Stimulated activated CD4-positive, alpha-beta T cell treated with anti-CD3 and anti-CD28 coated beads, TNF-alpha, amount 100 ng/mL, for 24 hours (primary cell): ENCODE results near the gene SYTL5.

Source experiments
- DNase-seq, 3 experiments: peaks; one replicate each; pipeline ENCODE4 v3.0.0-alpha.2; 2020; ENCODE audit warnings: low read depth in 3 of 3

Gene SYTL5

DNA sequence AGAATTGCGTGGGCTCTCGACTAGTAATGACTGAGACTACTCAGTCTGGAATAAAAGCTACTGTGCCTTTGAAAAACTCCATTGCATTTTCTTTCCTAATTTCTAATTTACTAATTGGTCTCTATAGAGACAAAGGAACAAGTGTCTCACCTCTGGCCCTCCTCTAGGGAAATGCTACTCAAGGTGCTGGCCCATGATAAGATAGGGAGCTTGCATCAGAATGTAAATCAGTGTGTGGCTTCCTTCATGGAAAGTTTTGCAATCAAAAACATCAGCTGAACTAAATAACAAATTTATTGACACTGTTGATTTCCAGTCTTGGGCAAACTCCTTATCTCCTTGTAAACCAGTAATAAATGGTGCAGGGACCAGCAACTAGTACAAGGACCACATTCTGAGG is 132.5 kb downstream of the SYTL5 start:
- DNase-seq, result no peak

DNA sequence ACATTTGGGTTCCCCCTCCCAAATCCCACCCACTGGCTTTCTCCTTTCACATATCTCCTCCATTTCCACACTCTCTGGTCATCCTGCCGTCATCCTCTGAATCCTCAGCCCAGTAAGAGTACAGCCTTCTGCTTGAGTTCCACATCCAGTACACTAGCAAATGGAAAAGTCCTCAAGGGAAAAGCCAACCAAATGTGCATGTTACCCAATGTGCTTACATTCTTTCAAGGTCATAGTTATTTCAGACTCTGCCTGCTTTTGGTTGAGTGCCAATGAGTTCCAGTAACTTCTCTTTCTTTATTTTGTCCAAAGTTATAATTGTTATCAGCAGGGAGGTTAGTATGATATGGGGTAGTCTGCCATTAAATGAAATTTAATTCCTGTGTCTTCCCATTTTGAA is 136.3 kb downstream of the SYTL5 start:
- DNase-seq, result no peak

DNA sequence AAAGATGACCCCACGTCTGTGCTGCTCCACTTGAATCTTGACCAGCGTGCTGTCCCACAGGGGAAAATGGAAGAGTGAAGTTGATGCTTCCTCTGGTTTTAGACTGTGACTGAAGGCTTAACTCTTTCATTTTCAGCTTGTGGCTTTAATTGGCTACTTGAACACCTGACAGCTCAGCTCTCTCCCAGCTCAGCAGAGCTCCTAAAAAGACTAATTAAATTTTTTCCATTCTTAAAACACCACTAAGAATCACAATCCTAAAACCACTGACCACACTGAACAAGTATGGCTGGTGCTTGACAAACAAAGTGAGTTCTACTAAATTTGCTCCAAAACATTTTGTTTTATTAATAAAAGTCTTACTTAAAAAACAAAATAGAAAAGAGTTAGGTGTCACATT is 142.7 kb downstream of the SYTL5 start:
- DNase-seq, result no peak

DNA sequence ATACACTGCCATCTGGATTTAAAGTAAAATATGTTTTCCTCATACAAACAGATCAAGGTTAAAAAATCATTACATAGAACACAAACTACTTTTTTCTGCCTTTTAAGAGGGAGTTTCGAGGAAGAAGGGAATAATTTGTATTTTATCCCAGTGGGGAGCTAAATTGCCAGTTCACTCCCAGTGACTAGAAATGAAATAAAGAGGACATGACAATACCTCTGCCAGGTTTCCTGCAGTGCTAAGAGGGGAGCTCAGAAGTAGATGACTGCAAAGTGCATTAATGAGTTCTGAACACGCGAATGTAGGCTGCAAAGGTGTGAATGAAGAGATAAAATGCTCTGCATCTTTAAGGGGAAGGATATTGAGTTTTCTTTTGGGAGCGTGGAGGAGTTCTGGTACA is 144.6 kb downstream of the SYTL5 start:
- no peak for DNase-seq

DNA sequence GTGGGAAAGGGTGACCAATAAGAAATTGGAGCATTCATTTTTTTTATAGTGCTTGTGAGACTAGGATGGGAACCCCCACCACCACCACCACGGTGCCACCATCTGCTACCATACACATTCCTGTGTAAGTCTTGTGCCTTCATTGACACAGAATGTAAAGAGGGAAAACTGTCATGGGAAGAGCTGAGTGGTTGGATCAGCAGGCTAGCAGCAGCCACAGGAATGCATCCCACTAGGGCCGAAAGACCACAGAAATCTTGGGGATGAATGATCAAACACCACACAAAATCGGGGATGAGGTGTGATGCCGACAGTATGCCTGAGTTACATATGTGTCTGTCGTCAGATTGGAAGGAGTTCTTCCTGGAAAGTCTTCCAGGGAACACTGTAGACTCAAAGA is 145.1 kb downstream of the SYTL5 start:
- DNase-seq, result no peak

DNA sequence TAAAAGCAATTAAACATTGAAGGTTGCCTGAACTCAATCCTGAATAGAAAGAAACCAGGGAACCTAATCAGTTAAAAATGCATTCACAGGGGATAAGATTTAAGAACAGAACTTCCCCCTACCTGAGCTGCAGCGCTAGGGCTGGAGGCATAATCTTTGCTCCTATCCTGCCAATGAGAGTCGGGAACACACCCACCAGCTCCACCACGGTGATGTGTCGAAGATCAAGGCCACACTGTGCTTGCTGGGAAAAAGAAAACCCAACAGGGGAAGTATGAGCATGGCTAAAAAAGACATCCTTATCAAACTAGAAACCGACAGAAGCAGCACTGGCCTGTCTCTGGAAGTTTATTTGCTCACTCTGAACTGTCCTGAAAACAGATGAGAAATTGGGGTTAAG is 148.0 kb downstream of the SYTL5 start:
- DNase-seq, result no peak

DNA sequence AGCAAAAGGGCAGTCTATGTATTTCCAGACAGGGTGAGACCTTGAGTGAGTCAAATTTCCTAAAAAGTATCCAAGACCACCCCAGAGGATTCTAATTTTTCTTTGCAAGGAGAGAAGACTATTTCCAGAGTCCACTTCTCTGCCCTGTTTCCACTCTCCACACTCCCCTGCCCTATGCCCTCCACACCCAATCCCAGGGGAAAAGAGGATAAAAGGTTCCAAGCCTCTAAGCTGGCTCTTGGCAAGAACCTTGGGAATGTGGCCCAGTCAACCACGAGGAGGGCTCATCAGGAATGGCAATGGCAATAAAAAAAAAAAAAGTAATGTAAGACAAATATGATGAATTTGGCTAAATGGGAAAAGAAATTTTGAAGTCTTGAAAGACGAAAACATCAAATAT is 148.5 kb downstream of the SYTL5 start:
- DNase-seq, result no peak

DNA sequence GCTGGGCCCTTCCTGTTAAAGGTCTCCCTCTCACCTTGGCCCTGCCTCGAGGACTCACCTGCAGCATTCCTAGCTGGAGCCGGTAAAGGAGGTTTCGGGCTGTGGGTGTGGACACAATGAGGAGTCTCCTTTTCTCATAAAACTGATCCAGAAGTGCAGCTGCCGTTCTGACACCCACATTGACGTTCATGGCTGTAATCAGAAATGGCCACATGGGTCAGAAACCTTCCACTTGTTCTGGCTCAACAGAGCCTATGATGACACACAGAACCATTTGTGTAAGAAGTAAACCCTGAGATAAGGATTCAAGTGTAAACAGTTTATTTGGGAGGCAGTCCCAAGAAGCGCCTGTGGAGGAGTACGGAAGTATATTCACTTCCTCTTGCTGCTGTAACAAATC is 150.5 kb downstream of the SYTL5 start:
- no peak for DNase-seq

DNA sequence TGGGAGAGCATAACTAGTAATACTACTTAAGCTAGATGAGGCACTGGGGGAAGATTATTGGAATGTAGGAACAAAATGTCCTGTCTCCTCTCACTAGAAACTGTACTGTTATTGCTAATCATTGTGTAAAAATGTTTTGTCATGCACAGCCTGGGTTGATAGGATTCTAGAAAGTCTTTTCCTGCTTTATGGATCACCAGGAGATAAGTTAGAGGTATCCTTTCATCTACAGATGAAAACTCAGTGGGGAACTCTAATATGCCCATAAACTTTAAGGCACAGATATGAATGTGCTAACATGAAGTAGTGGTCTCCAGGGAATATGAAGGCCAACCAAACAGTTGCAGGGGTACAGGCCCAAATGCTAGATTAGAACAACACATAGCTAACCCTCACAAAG is 156.8 kb downstream of the SYTL5 start:
- no peak for DNase-seq

DNA sequence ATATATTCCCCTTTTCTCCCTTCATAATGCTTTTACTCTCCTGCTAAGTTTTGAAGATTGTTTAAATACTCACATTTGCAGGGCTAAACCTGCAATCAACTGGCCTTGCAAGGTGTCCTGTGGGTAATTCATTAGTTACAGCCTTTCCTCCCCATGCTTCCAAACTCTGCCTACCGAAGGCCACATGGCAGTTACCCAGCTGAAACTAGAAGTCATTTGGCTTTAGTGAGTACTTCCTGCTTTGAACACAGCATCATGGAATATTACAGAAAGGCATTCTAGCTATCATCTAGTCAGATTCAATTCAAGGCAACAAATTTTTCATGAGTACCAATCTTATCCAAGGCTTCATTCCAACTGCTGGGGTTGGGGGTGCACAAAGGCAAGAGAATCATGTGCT is 158.7 kb downstream of the SYTL5 start:
- DNase-seq, result no peak

DNA sequence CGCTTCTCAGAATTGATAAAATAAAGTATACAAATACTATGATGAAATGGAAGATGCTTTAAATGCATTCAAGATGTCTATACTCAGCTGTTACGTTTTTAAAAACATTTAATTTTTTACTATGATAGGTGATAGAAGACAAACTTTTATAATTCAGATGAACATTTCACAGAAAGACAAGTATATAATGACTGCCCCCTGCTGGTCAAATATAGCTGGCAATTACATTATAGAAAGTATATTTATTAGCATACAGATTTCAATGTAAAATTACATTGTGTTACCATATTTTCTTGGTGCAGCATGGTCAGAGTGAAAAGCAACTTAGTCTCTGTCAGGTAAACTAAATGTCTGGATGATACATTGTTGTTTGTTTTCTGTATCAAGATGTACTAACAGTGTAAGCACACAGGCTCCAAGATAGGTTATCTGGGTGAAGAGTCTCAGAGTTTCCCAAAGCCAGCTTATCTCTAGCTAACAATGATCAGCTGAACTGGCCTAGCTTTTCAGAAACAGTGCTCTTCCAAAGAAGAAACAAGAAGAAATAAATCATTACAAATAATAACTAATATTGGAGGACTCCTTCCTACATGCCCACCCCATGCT is 160.2 kb downstream of the SYTL5 start:
- DNase-seq, result peak in 1 of 3 experiments; percentile 4

DNA sequence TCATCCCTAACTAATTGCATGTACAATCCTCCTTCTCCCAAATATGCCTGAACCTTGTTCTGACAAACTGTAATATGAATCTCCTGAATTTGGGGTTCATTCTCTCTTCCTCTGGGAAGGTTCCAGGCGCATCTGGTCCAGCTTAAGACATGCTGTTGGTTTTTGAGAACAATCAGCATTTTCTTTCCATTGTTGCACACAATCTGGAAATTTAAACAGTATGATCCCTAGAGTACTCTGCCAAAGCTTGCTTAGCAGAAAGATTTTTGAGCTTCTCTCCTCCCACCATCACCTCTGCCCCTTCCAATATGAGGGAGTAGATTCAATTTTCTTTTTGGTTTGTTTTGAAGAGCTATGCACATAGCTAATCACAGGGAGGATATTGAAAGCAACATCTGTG is 164.2 kb downstream of the SYTL5 start:
- DNase-seq, result no peak

DNA sequence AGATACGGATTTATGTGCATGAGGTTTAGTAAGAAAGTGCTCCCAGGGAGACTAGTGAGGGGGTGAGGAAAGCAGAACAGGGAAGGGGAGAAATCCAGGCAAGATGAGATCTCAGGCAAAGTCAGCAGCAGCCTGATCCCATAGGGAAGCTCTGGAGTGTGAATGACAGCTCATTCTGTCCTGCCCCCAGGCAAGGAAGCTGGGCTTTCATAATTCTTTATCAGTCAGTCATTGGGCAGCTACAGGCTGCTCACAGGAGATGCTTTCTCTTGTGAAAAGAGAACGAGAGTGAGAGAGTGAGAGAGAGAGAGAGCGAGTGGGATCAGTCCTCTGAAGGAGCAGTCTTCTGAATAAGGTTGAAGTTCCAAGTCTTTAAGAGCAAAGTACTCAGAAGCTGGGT is 166.2 kb downstream of the SYTL5 start:
- no peak for DNase-seq

DNA sequence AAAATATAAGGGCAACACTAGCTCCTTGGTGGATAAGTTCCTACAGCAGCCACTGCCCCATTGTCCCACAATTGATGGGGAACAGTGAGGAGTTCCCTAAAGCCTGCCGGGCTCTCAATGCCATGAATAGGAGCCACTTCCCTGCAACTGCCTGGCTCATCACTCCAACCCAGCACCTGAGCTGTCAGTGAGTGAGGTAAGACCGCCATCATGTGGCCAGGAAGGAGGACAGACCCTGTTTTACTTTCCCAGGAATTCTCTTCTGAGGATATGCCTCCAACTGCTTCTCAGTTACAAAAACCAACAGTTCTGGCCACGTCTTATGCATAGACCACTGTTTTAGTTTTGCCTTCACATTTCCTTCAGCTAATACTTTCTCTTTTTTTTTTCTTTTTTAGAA is 168.8 kb downstream of the SYTL5 start:
- DNase-seq, result no peak

DNA sequence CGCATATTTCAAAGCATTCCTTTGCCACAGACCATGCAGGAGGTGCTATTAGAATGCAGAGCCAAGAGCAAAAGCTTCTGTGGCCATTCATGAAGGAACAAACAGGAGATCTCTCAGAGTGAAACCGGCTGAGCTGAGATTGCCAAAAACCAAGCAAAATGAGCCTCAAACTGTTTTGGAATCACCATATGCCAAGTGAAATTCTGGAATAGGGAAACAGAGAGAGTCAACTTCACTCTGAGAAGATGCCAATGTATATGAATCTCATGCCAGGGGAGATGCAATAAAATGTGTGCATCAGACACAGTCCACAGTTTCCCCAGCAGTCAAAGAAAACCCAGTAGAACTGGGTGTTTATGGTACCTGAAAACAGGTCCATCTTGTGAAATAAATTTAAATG is 172.0 kb downstream of the SYTL5 start:
- no peak for DNase-seq
